IMR-90 (cell line): ENCODE data around the gene PLA2G12B. TPM values are rescaled to one million over a fixed set of nuclear protein-coding genes. Genes with fewer than 3 reads are reported as not detected.
A peak's percentile ranks its signal among the peaks of the same experiment; 100 is the strongest.

Source experiments
- ATAC-seq: fragments of 200-7000 bp; cut with Tn5 transposase; 2 replicates; pipeline ENCODE4 v1.9.1; 2020; ENCODE audit warnings: low read depth, mild to moderate bottlenecking, moderate library complexity
- BruUV-seq: library from RNA; stranded (reverse); fragments of 400-500 nt; replicated peaks from 2 replicates; lab custom pipeline; 2021; lab: Mats Ljungman, UMichigan
- CTCF ChIA-PET: fragments of 300-600 bp; formaldehyde crosslinking; extraction: SDS; loops from one replicate; lab custom pipeline; 2021; ENCODE audit warnings: antibody characterized with exemption; lab: Yijun Ruan, JAX
- POLR2A ChIA-PET: fragments of 300-600 bp; sonication (Branson Sonifier 250); formaldehyde crosslinking; loops from one replicate; lab custom pipeline; 2022; ENCODE audit warnings: antibody characterized with exemption; ENCODE audit not compliant: unreplicated experiment; lab: Charles Lee
- DNase-seq: peaks from one replicate; pipeline ENCODE4 v3.0.0; 2013
- H2AFZ ChIP-seq: replicated peaks from 2 replicates; pipeline ENCODE3; 2013; ENCODE audit warnings: low read length, mild to moderate bottlenecking; ENCODE audit not compliant: poor library complexity
- H2AK5ac ChIP-seq: 2 replicates; pipeline ENCODE4 v1.6.1; 2013; ENCODE audit warnings: low read depth, low read length, inconsistent platforms
- H2AK9ac ChIP-seq: replicated peaks from 2 replicates; pipeline ENCODE3; 2013; ENCODE audit warnings: mild to moderate bottlenecking, low read depth, low read length, moderate library complexity; ENCODE audit not compliant: poor library complexity
- H2BK120ac ChIP-seq: 2 replicates; pipeline ENCODE4 v1.6.1; 2013; ENCODE audit warnings: low read depth, low read length, inconsistent platforms
- H2BK15ac ChIP-seq: 3 replicates; pipeline ENCODE4 v1.6.1; 2013; ENCODE audit warnings: low read depth, low read length, inconsistent platforms
- H2BK20ac ChIP-seq: 2 replicates; pipeline ENCODE4 v1.6.1; 2013; ENCODE audit warnings: low read depth, mild to moderate bottlenecking, inconsistent platforms, low read length, moderate library complexity
- H2BK5ac ChIP-seq: 2 replicates; pipeline ENCODE4 v1.6.1; 2013; ENCODE audit warnings: mild to moderate bottlenecking, low read depth, low read length, inconsistent platforms; ENCODE audit not compliant: poor library complexity, severe bottlenecking
- H3K14ac ChIP-seq: replicated peaks from 2 replicates; pipeline ENCODE4 v1.6.1; 2013; ENCODE audit warnings: low read depth, low read length, inconsistent platforms
- H3K18ac ChIP-seq: 2 replicates; pipeline ENCODE4 v1.6.1; 2013; ENCODE audit warnings: low read depth, low read length, control low read depth
- H3K23ac ChIP-seq: 2 replicates; pipeline ENCODE4 v1.6.1; 2013; ENCODE audit warnings: low read depth, low read length, inconsistent platforms
- H3K27ac ChIP-seq: 2 replicates; pipeline ENCODE4 v1.5.1; 2013; ENCODE audit warnings: mild to moderate bottlenecking, control low read depth, low read length; ENCODE audit not compliant: insufficient read depth
- H3K27me3 ChIP-seq: 2 replicates; pipeline ENCODE4 v1.6.1; 2013; ENCODE audit warnings: low read length; ENCODE audit not compliant: control insufficient read depth, insufficient read depth
- H3K36me3 ChIP-seq: 2 replicates; pipeline ENCODE4 v1.6.1; 2013; ENCODE audit warnings: low read length, mixed read lengths; ENCODE audit not compliant: control insufficient read depth, insufficient read depth
- H3K4ac ChIP-seq: 2 replicates; pipeline ENCODE4 v1.6.1; 2013; ENCODE audit warnings: low read depth, low read length, inconsistent platforms
- H3K4me1 ChIP-seq: 2 replicates; pipeline ENCODE4 v1.6.1; 2013; ENCODE audit warnings: low read length, mixed read lengths; ENCODE audit not compliant: control insufficient read depth, insufficient read depth
- H3K4me2 ChIP-seq: 2 replicates; pipeline ENCODE4 v1.6.1; 2013; ENCODE audit warnings: low read depth, mild to moderate bottlenecking, control low read depth, low read length, moderate library complexity
- H3K4me3 ChIP-seq: 2 replicates; pipeline ENCODE4 v1.5.1; 2013; ENCODE audit warnings: low read depth, mild to moderate bottlenecking, control low read depth, low read length, moderate library complexity; ENCODE audit not compliant: insufficient read depth
- H3K56ac ChIP-seq: 2 replicates; pipeline ENCODE4 v1.6.1; 2013; ENCODE audit warnings: low read length, inconsistent platforms; ENCODE audit not compliant: insufficient read depth; ENCODE audit errors: extremely low read depth
- H3K79me1 ChIP-seq, 2 experiments: 2 replicates each; pipeline ENCODE4 v1.6.1; 2013; ENCODE audit warnings: low read length in 2 of 2, inconsistent platforms in 1 of 2, low read depth in 1 of 2
- H3K9ac ChIP-seq: 2 replicates; pipeline ENCODE4 v1.6.1; 2013; ENCODE audit warnings: low read depth, low read length, control low read depth
- H3K9me1 ChIP-seq: 2 replicates; pipeline ENCODE4 v1.6.1; 2013; ENCODE audit warnings: low read length, inconsistent platforms; ENCODE audit not compliant: insufficient read depth
- H3K9me3 ChIP-seq: 2 replicates; pipeline ENCODE4 v1.6.1; 2013; ENCODE audit warnings: low read length; ENCODE audit not compliant: control insufficient read depth, insufficient read depth
- H4K20me1 ChIP-seq: 2 replicates; pipeline ENCODE4 v1.6.1; 2013; ENCODE audit warnings: low read length, inconsistent platforms; ENCODE audit not compliant: insufficient read depth
- H4K5ac ChIP-seq: 2 replicates; pipeline ENCODE4 v1.6.1; 2013; ENCODE audit warnings: mild to moderate bottlenecking, low read depth, low read length, control low read depth
- H4K8ac ChIP-seq, 2 experiments: 2 replicates each; pipeline ENCODE4 v1.6.1; 2013; ENCODE audit warnings: low read depth in 2 of 2, low read length in 2 of 2, control low read depth in 1 of 2, inconsistent platforms in 1 of 2
- H4K91ac ChIP-seq: 2 replicates; pipeline ENCODE4 v1.6.1; 2013; ENCODE audit warnings: low read depth, low read length, inconsistent platforms; ENCODE audit not compliant: insufficient read depth
- BHLHE40 ChIP-seq: fragments of 150-350 bp; IDR thresholded peaks from 2 replicates; pipeline ENCODE4 v1.6.1; 2016; ENCODE audit warnings: mild to moderate bottlenecking, low read depth, low read length
- CEBPB ChIP-seq: IDR thresholded peaks from 2 replicates; pipeline ENCODE4 v1.6.1; 2012; ENCODE audit warnings: low read depth, low read length, improper control_type of control experiment
- CTCF ChIP-seq: conservative IDR thresholded peaks from 2 replicates; pipeline ENCODE4 v1.5.1; 2012; ENCODE audit warnings: mild to moderate bottlenecking, low read depth, low read length, improper control_type of control experiment
- ELK1 ChIP-seq: fragments of 150-350 bp; IDR thresholded peaks from 2 replicates; pipeline ENCODE4 v1.6.1; 2016; ENCODE audit warnings: low read depth, mild to moderate bottlenecking, low read length, moderate library complexity, borderline replicate concordance
- FOS ChIP-seq: fragments of 150-350 bp; IDR thresholded peaks from 2 replicates; pipeline ENCODE4 v1.6.1; 2016; ENCODE audit warnings: low read depth, low read length
- MAFK ChIP-seq: IDR thresholded peaks from 2 replicates; pipeline ENCODE4 v1.6.1; 2012; ENCODE audit warnings: low read depth, low read length, improper control_type of control experiment
- MAZ ChIP-seq: IDR thresholded peaks from 2 replicates; pipeline ENCODE4 v1.6.1; 2012; ENCODE audit warnings: low read depth, mild to moderate bottlenecking, low read length, improper control_type of control experiment, moderate library complexity, borderline replicate concordance
- MXI1 ChIP-seq: IDR thresholded peaks from 2 replicates; pipeline ENCODE4 v1.6.1; 2012; ENCODE audit warnings: low read depth, mild to moderate bottlenecking, low read length, moderate library complexity, borderline replicate concordance
- NFE2L2 ChIP-seq: fragments of 150-350 bp; IDR thresholded peaks from 2 replicates; pipeline ENCODE4 v1.6.1; 2016; ENCODE audit warnings: low read depth, mild to moderate bottlenecking, low read length
- POLR2A ChIP-seq: IDR thresholded peaks from 2 replicates; pipeline ENCODE4 v1.6.1; 2012; ENCODE audit warnings: mild to moderate bottlenecking, low read depth, low read length
- RAD21 ChIP-seq: IDR thresholded peaks from 2 replicates; pipeline ENCODE4 v1.6.1; 2012; ENCODE audit warnings: low read length, improper control_type of control experiment
- RCOR1 ChIP-seq: IDR thresholded peaks from 2 replicates; pipeline ENCODE4 v1.6.1; 2012; ENCODE audit warnings: mild to moderate bottlenecking, low read length, improper control_type of control experiment; ENCODE audit not compliant: insufficient replicate concordance
- RFX5 ChIP-seq: IDR thresholded peaks from 2 replicates; pipeline ENCODE4 v1.8.0; 2012; ENCODE audit warnings: low read depth, mild to moderate bottlenecking, low read length, moderate library complexity
- SMC3 ChIP-seq: fragments of 150-350 bp; IDR thresholded peaks from 2 replicates; pipeline ENCODE4 v1.6.1; 2016; ENCODE audit warnings: low read depth, mild to moderate bottlenecking, antibody characterized with exemption, low read length, moderate library complexity
- USF2 ChIP-seq: fragments of 150-350 bp; IDR thresholded peaks from 2 replicates; pipeline ENCODE4 v1.6.1; 2017; ENCODE audit warnings: mild to moderate bottlenecking, antibody characterized with exemption, low read length, low read depth
- WGBS, 2 experiments: methylation state at CpG; one replicate each; pipeline versions ENCODE4 v1.1.5 to v1.1.7; 2013; ENCODE audit warnings: missing lambda C conversion rate in 2 of 2; ENCODE audit not compliant: insufficient read length in 1 of 2; ENCODE audit errors: extremely low coverage in 2 of 2; 5-methylcytosine and 5-hydroxymethylcytosine counted together
- dilution Hi-C: fragments of 300-500 bp; cut with HindIII; formaldehyde crosslinking; loops from one replicate; pipeline ENCODE4 v1.14.3; 2018; ENCODE audit warnings: low sequenced_read_pairs; ENCODE audit not compliant: unreplicated experiment
- in situ Hi-C: fragments of 300-500 bp; cut with MboI; formaldehyde crosslinking; loops from 3 replicates; pipeline ENCODE4 v1.14.3; 2019; ENCODE audit warnings: low sequenced_read_pairs, inconsistent platforms, mixed read lengths
- intact Hi-C: fragments of 100-400 bp; cut with micrococcal nuclease; formaldehyde crosslinking; loops from 2 replicates; pipeline ENCODE4 v1.10.0; 2022
- polyA plus RNA-seq, 3 experiments: library from polyadenylated mRNA; depleted of rRNA; stranded (reverse); fragments of >200 nt; gene quantifications; 2 replicates each; pipeline ENCODE4 v1.2.3, GENCODE V29; 2012; ENCODE audit warnings: low replicate concordance in 1 of 3
- total RNA-seq: library from RNA; depleted of rRNA; stranded (reverse); fragments of >200 nt; gene quantifications from 2 replicates; pipeline ENCODE4 v1.2.3, GENCODE V29; 2012

Gene PLA2G12B
- total and polyA plus RNA-seq, 2 of the 4 experiments (the other 2 are of a cell fraction): not detected

GRCh38 chr10:72889391-72889831 is 65.2 kb downstream of the PLA2G12B start:
- 0 out of 2 replicates have a peak, but pooled peaks cover 5% of the 10 kb centered on the region for H3K9me1 ChIP-seq
- H2AK5ac ChIP-seq: no peak overlapping the region
- no peak overlapping the region for H4K5ac ChIP-seq
- ATAC-seq: no peak
- H3K23ac ChIP-seq: no peak overlapping the region
- TF ChIP-seq RFX5: no peak
- no peak for TF ChIP-seq RAD21
- no peak for TF ChIP-seq USF2
- no peak for TF ChIP-seq FOS
- no peak for TF ChIP-seq MAFK
- TF ChIP-seq NFE2L2: no peak
- no peak for TF ChIP-seq POLR2A
- TF ChIP-seq CEBPB: no peak
- TF ChIP-seq BHLHE40: no peak
- TF ChIP-seq CTCF: no peak
- no peak for TF ChIP-seq ELK1
- TF ChIP-seq RCOR1: no peak
- TF ChIP-seq MAZ: no peak
- TF ChIP-seq SMC3: no peak
- TF ChIP-seq MXI1: no peak
- ChIA-PET POLR2A (no interaction called here), CTCF (no interaction called here)
- no peak overlapping the region for H3K4me2 ChIP-seq
- no peaks in the 10 kb centered on the region; the same call in 1 of the 2 replicates for H3K4me1 ChIP-seq
- no peaks in the 10 kb centered on the region for H3K9me3 ChIP-seq
- H3K9ac ChIP-seq: no peak overlapping the region
- no peak overlapping the region for H2AK9ac ChIP-seq
- no peak overlapping the region for H3K18ac ChIP-seq
- no peak overlapping the region for H3K4ac ChIP-seq
- intact Hi-C loops (no loop called here), in situ Hi-C loops (no loop called here), dilution Hi-C loops (no loop called here)
- no peak overlapping the region for H3K27ac ChIP-seq
- no peak overlapping the region for H2BK120ac ChIP-seq
- H4K8ac ChIP-seq: no peak overlapping the region
- no peaks in the 10 kb centered on the region for H3K27me3 ChIP-seq
- no peak overlapping the region for H3K4me3 ChIP-seq
- DNase-seq: peak; percentile 49
- no peak overlapping the region for H2BK20ac ChIP-seq
- WGBS, 2 experiments: no CpG with 5 or more reads among the region's 6 CpGs
- no peak overlapping the region for H4K91ac ChIP-seq
- no peaks in the 10 kb centered on the region for H3K79me1 ChIP-seq
- no peak overlapping the region for H2AFZ ChIP-seq
- H2BK15ac ChIP-seq: no peak overlapping the region
- no peak overlapping the region for H3K14ac ChIP-seq
- no peak overlapping the region for H3K56ac ChIP-seq
- no peak overlapping the region for H2BK5ac ChIP-seq
- H3K36me3 ChIP-seq: peaks cover 3% of the 10 kb centered on the region
- BruUV-seq: no TSS peak
- H4K20me1 ChIP-seq: no peaks in the 10 kb centered on the region
